Measurements from ENCODE around the gene AGXT. TPM values are rescaled to one million over a fixed set of nuclear protein-coding genes. Genes with fewer than 3 reads are reported as not detected.

The AGXT gene
- total RNA-seq, 1 donor from 2014 or later, result not detected

GRCh38 chr2:240851078-240851991 lies 17.3 kb upstream of the AGXT start:
- Mint-ChIP-seq H3K4me3 (ENCODE audit: unreplicated experiment) (no peak overlapping the region), H3K4me1 (ENCODE audit: unreplicated experiment) (no peaks in the 10 kb centered on the region), H3K27ac (ENCODE audit: unreplicated experiment) (no peak overlapping the region), H3K27me3 (ENCODE audit: unreplicated experiment) (peaks cover 16% of the 10 kb centered on the region), H3K9me3 (ENCODE audit: unreplicated experiment) (peaks cover 5% of the 10 kb centered on the region), H3K36me3 (ENCODE audit: low read depth, unreplicated experiment) (peaks cover 11% of the 10 kb centered on the region)
- peak; percentile 93 for DNase-seq (ENCODE audit: low spot score)
- TF ChIP-seq CTCF (IDR thresholded peaks at IDR 0.05; ENCODE audit: unreplicated experiment), result peak; percentile 91

- TF ChIP-seq CTCF (IDR thresholded peaks at IDR 0.05; ENCODE audit: unreplicated experiment), result no peak
- no peak for DNase-seq (ENCODE audit: low spot score)
- H3K27me3 Mint-ChIP-seq (ENCODE audit: unreplicated experiment), result peaks cover 15% of the 10 kb centered on the region
- H3K27ac Mint-ChIP-seq (ENCODE audit: unreplicated experiment), result no peak overlapping the region
- H3K4me3 Mint-ChIP-seq (ENCODE audit: unreplicated experiment), result no peak overlapping the region
- peaks cover 5% of the 10 kb centered on the region for H3K9me3 Mint-ChIP-seq (ENCODE audit: unreplicated experiment)
- no peaks in the 10 kb centered on the region for H3K4me1 Mint-ChIP-seq (ENCODE audit: unreplicated experiment)
- H3K36me3 Mint-ChIP-seq (ENCODE audit: low read depth, unreplicated experiment), result peaks cover 11% of the 10 kb centered on the region
These were observed 15.8 kb upstream of the AGXT start for GRCh38 chr2:240852671-240853314.

GRCh38 chr2:240855670-240856069 lies 13.0 kb upstream of the AGXT start:
- no peaks in the 10 kb centered on the region for H3K4me1 Mint-ChIP-seq (ENCODE audit: unreplicated experiment)
- peaks cover 5% of the 10 kb centered on the region for H3K9me3 Mint-ChIP-seq (ENCODE audit: unreplicated experiment)
- TF ChIP-seq CTCF (IDR thresholded peaks at IDR 0.05; ENCODE audit: unreplicated experiment), result no peak
- H3K36me3 Mint-ChIP-seq (ENCODE audit: low read depth, unreplicated experiment), result peaks cover 8% of the 10 kb centered on the region
- DNase-seq (ENCODE audit: low spot score), result no peak
- no peak overlapping the region for H3K4me3 Mint-ChIP-seq (ENCODE audit: unreplicated experiment)
- H3K27me3 Mint-ChIP-seq (ENCODE audit: unreplicated experiment), result peaks cover 16% of the 10 kb centered on the region
- H3K27ac Mint-ChIP-seq (ENCODE audit: unreplicated experiment), result no peak overlapping the region

GRCh38 chr2:240856151-240856980 lies 12.3 kb upstream of the AGXT start:
- Mint-ChIP-seq H3K36me3 (ENCODE audit: low read depth, unreplicated experiment) (peaks cover 8% of the 10 kb centered on the region), H3K9me3 (ENCODE audit: unreplicated experiment) (peaks cover 5% of the 10 kb centered on the region), H3K27me3 (ENCODE audit: unreplicated experiment) (peaks cover 16% of the 10 kb centered on the region), H3K27ac (ENCODE audit: unreplicated experiment) (no peak overlapping the region), H3K4me3 (ENCODE audit: unreplicated experiment) (no peak overlapping the region), H3K4me1 (ENCODE audit: unreplicated experiment) (no peaks in the 10 kb centered on the region)
- DNase-seq (ENCODE audit: low spot score), result no peak
- TF ChIP-seq CTCF (IDR thresholded peaks at IDR 0.05; ENCODE audit: unreplicated experiment), result no peak
